Chondrocyte (in vitro differentiated cells): ENCODE measurements around the gene SLIRP. TPM values are rescaled to one million over a fixed set of nuclear protein-coding genes. Genes with fewer than 3 reads are reported as not detected.

Experiments
- total RNA-seq: library from RNA; stranded (reverse); gene quantifications from 3 replicates; pipeline ENCODE4 v1.2.1, GENCODE V29; 2021

Gene SLIRP
- total RNA-seq, 1 donor from 2014 or later = 79.5 TPM

Other genes with a start within 250 kb of the SLIRP start
- gene ISM2, start 209.3 kb upstream of the SLIRP start, total RNA-seq = 0.20 to 0.26 TPM in 2 of 3 replicates, not detected in the other
- 25.3 to 30.1 TPM (median 29.1 TPM) in 3 replicates for gene SPTLC2, start 91.5 kb upstream of the SLIRP start, total RNA-seq
- gene ALKBH1, start 80 bp upstream of the SLIRP start, total RNA-seq = 7.6 to 12.7 TPM (median 8.3 TPM) in 3 replicates
- gene SNW1, start 53.1 kb downstream of the SLIRP start, total RNA-seq = 54.8 to 63.0 TPM (median 61.7 TPM) in 3 replicates
- 7.3 to 7.7 TPM (median 7.5 TPM) in 3 replicates for gene ADCK1, start 92.0 kb downstream of the SLIRP start, total RNA-seq